ENCODE results near the gene PLSCR5. TPM values are rescaled to one million over a fixed set of nuclear protein-coding genes. Genes with fewer than 3 reads are reported as not detected.

Gene PLSCR5
- total RNA-seq, 1 donor from 2014 or later, result not detected

DNA sequence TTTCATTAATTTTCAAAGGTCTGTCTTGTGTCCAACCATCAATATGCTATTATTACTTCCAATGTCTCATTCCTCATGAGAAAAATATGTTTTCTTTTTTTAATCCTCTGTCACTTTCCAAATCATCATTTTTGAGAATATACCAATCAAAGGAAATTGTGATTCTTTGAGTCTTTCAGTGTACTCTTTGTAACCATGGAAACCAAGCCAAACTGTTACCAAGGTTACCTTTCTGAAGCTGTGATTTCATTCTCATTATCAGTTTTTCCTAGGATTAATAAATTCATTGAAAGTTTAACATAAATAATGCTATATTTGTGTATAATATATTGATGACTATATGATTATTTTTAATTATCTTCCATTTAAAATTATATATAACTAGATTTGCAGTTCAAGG lies 16.6 kb upstream of the PLSCR5 start:
- Mint-ChIP-seq H3K27me3 (peaks cover 15% of the 10 kb centered on the region), H3K9me3 (no peaks in the 10 kb centered on the region), H3K27ac (no peak overlapping the region), H3K4me3 (no peak overlapping the region), H3K4me1 (peaks cover 1% of the 10 kb centered on the region), H3K36me3 (ENCODE audit: low read depth) (no peaks in the 10 kb centered on the region)
- DNase-seq, result no peak
- intact Hi-C loops (cut with micrococcal nuclease), result no loop called here

DNA sequence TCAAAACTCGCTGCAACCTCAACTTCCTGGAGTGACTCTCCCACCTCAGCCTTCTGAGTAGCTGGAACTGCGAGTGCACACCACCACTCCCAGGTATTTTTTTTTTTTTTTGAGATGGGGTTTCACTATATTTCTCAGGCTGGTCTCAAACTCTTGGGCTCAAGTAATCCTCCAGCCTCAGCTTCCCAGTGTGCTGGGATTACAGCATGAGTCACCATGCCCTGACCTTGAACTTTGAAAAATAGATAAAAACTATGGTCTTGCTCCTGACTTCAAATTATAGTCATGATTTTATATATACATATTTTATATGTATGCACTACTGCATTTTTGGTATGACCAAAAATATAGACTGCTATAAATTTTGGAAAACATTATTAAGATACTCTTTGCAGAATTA lies 6.9 kb upstream of the PLSCR5 start:
- H3K9me3 Mint-ChIP-seq, result no peaks in the 10 kb centered on the region
- peaks cover 2% of the 10 kb centered on the region for H3K27me3 Mint-ChIP-seq
- no peaks in the 10 kb centered on the region for H3K4me1 Mint-ChIP-seq
- no peak overlapping the region for H3K27ac Mint-ChIP-seq
- no peak for DNase-seq
- no peak overlapping the region for H3K4me3 Mint-ChIP-seq
- intact Hi-C loops (cut with micrococcal nuclease), result no loop called here
- H3K36me3 Mint-ChIP-seq (ENCODE audit: low read depth), result no peaks in the 10 kb centered on the region

DNA sequence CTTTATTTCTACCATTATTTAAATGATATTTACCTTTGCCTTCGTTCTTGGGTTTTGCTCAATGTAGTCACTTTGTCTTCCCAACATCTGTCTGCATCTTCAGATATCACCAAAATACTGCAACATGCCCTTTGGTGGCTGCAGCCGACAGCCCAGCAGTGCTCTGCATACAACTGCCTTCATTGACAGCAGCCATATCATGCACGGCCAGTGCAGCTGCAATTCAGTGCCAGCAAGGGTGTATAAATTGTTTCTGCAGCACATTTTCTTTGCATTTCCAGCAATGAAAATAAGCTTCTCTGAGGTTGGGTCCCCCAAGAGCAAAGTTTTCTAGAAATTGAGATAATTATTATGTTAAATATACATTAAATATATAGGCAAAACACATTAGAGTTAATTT lies 6.0 kb upstream of the PLSCR5 start:
- Mint-ChIP-seq H3K4me3 (no peak overlapping the region), H3K4me1 (no peaks in the 10 kb centered on the region), H3K9me3 (no peaks in the 10 kb centered on the region), H3K36me3 (ENCODE audit: low read depth) (no peaks in the 10 kb centered on the region), H3K27ac (no peak overlapping the region), H3K27me3 (peaks cover 2% of the 10 kb centered on the region)
- intact Hi-C loops (cut with micrococcal nuclease), result no loop called here
- DNase-seq, result no peak

DNA sequence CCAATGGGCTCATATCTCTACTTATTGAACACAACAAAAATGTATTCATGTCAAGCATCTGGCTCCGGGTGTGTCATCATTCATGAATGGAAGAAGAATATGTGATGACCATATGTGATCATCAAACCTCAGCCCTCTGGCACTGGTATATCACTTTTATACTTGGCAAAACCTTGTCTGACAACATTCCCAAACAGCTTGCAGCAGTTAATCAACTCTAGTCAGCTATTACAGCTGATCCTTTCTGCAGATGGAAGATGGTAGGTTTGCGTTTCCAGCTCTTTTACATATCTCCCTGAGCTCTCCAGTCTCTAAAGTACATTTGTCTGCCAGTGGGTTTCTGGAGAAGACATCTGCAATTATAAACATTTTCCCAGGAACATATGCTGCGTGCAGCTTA lies 6.6 kb downstream of the PLSCR5 start:
- intact Hi-C loops (cut with micrococcal nuclease), result loop anchor here (5.0 kb wide), 1 partner anchor 381 kb away; no protein-coding TSS in a partner anchor
- DNase-seq, result no peak
- no peaks in the 10 kb centered on the region for H3K9me3 Mint-ChIP-seq
- H3K27me3 Mint-ChIP-seq, result peaks cover 23% of the 10 kb centered on the region
- H3K36me3 Mint-ChIP-seq (ENCODE audit: low read depth), result no peaks in the 10 kb centered on the region
- H3K4me1 Mint-ChIP-seq, result no peaks in the 10 kb centered on the region
- H3K27ac Mint-ChIP-seq, result no peak overlapping the region
- H3K4me3 Mint-ChIP-seq, result no peak overlapping the region

DNA sequence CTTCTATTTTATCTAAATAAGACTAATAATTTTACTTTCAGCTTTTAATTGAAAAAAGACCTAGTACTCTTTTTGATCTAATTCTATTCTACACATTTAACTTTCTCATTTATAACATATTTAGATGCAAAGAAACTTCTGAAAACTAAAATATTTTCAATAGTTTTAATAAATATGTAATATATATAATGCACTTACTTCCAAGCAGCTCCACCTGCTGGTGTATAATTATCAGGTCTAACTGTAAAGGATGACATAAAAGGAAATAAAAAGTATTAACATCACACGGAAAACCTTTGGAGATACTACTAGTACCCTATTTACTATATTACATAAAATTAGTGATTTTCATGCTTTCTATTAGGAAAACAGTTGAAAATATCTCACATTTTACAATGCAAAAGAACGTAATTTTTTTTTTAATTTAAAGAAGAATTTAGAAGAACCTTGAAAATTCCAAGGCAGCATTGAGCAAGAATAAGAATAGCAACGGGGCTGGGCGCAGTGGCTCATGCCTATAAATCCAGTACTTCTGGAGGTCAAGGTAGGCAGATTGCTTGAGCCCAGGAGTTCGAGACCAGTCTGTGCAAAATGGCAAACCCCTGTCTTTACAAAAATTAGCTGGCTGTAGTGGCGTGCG lies 10.2 kb downstream of the PLSCR5 start:
- peaks cover 25% of the 10 kb centered on the region for H3K27me3 Mint-ChIP-seq
- H3K9me3 Mint-ChIP-seq, result no peaks in the 10 kb centered on the region
- DNase-seq, result no peak
- no peak overlapping the region for H3K27ac Mint-ChIP-seq
- no peaks in the 10 kb centered on the region for H3K4me1 Mint-ChIP-seq
- intact Hi-C loops (cut with micrococcal nuclease), result loop anchor here (5.0 kb wide), 1 partner anchor 378 kb away; no protein-coding TSS in a partner anchor
- H3K4me3 Mint-ChIP-seq, result no peak overlapping the region
- H3K36me3 Mint-ChIP-seq (ENCODE audit: low read depth), result no peaks in the 10 kb centered on the region

DNA sequence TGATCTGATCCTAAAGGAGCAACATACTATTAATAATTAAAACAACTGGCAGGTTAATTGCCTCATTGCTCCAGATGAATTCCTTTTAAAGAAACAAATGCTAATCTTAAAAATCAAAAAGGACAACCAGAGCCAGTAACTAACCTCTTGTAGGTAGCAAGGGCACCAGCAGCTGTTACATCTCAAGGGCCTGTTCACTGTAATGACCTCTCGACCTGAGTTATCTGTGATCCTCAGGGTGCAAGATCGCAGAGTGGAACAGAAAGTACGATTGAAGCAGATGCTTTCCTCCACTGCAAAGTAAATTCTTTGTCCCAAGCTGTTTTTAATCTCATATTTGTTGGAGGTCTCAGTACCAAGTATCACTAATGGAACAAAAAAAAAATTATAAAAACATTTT lies 11.4 kb downstream of the PLSCR5 start:
- no peak for DNase-seq
- Mint-ChIP-seq H3K36me3 (ENCODE audit: low read depth) (no peaks in the 10 kb centered on the region), H3K4me3 (no peak overlapping the region), H3K27me3 (peaks cover 26% of the 10 kb centered on the region), H3K9me3 (no peaks in the 10 kb centered on the region), H3K4me1 (no peaks in the 10 kb centered on the region), H3K27ac (no peak overlapping the region)
- intact Hi-C loops (cut with micrococcal nuclease), result no loop called here

DNA sequence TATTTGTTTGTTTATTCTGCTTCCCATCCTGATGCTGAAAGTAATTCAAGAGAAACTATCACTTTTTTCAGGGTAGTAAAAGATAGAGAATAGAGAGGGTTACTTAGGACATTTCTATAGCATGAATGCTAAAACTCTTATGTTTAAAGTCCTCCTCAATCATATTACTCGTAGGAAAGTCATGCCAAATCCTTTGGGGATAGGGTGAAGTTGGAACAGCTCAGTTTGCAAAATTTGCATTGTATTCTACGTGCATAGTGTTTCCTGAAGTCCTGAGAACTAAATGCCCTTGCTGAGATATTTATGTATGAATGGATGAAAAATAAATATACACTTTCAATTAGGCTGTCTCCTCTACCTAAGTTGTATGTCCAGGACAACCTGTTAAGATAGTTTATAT lies 14.6 kb downstream of the PLSCR5 start:
- Mint-ChIP-seq H3K4me1 (no peaks in the 10 kb centered on the region), H3K27ac (no peak overlapping the region), H3K27me3 (peaks cover 30% of the 10 kb centered on the region), H3K36me3 (ENCODE audit: low read depth) (no peaks in the 10 kb centered on the region), H3K4me3 (no peak overlapping the region), H3K9me3 (no peaks in the 10 kb centered on the region)
- intact Hi-C loops (cut with micrococcal nuclease), result loop anchor here (1.0 kb wide), 1 partner anchor 51 kb away; no protein-coding TSS in a partner anchor
- no peak for DNase-seq

DNA sequence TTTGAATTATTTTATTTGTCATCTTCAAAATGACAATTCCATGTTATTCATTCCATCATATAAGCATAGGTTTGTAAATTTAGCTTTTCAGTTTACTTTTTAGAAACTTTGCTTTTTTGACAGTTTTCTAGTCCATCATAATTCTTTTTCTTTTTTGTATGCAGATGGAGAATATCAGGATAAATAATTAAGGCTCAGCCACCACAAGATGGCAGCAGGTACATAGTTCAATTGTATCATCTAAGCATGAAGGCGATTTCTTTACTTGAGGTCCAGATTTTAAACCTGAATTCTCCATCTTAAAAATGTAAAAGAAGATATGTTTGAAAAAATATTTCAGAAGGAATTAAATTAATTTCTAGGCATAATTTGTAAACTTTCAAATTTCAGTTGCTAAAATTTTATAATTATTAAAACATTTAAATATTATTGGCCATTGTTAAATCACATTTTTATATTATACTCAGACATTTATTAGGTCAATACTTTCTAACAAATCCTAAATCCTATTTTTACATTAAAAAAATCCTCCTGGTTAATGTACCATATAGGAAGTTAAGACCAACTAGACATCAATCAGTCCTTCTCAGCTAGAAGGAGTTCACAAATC lies 15.1 kb downstream of the PLSCR5 start:
- H3K4me1 Mint-ChIP-seq, result no peaks in the 10 kb centered on the region
- no peaks in the 10 kb centered on the region for H3K9me3 Mint-ChIP-seq
- intact Hi-C loops (cut with micrococcal nuclease), result loop anchor here (1.0 kb wide), 1 partner anchor 51 kb away; no protein-coding TSS in a partner anchor
- DNase-seq, result no peak
- H3K27ac Mint-ChIP-seq, result no peak overlapping the region
- H3K4me3 Mint-ChIP-seq, result no peak overlapping the region
- H3K27me3 Mint-ChIP-seq, result peaks cover 30% of the 10 kb centered on the region
- H3K36me3 Mint-ChIP-seq (ENCODE audit: low read depth), result no peaks in the 10 kb centered on the region

DNA sequence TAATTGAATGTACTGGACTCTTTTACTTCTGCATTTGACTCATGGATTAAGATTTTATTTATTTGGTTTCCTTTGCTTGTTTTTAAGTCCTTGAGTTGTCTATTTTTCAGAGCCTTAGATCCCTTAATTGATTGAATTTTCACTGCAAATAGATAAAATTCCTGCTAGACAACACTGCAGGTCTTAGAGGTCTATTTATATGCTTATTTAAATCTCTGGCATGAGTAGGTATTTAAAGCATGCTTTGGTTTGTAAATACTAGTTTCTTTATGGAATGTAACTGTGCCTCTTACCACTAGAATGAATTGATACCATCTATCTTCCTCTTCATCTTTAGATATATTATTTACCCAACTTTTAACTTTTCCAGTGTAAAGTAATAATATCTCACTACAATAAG lies 20.0 kb downstream of the PLSCR5 start:
- intact Hi-C loops (cut with micrococcal nuclease), result no loop called here
- no peak overlapping the region for H3K27ac Mint-ChIP-seq

DNA sequence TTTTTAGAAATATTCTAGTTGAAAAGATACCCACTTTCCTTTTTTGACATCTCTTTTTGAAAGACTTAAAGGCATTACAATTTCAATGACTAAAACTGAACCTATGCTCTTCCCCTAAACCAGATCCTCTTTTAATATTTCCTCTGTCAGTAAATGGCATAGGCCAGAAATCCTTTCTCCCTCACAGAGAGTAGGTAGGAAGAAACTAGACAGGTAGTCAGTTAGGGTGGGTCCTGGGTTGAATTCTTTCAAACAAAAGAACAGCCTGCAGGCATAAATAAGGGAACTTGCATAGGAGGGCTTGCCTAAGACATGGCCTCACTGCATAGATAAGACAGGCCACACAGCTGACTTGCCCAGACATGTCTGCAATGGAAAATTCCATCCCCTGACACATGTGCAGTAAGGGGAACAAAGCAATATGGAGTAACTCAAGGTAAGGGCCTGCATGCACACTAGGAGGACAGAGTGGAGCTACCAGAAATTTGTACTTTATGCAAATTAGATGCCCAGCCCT lies 23.1 kb downstream of the PLSCR5 start:
- DNase-seq, result no peak
- Mint-ChIP-seq H3K27me3 (peaks cover 19% of the 10 kb centered on the region), H3K4me3 (no peak overlapping the region), H3K4me1 (no peaks in the 10 kb centered on the region), H3K36me3 (ENCODE audit: low read depth) (peaks cover 3% of the 10 kb centered on the region), H3K9me3 (no peaks in the 10 kb centered on the region), H3K27ac (no peak overlapping the region)
- intact Hi-C loops (cut with micrococcal nuclease), result no loop called here

More for the DNA sequence above, 20.0 kb downstream of the PLSCR5 start:
- no peaks in the 10 kb centered on the region for H3K9me3 Mint-ChIP-seq
- H3K4me3 Mint-ChIP-seq, result no peak overlapping the region
- no peaks in the 10 kb centered on the region for H3K4me1 Mint-ChIP-seq
- H3K27me3 Mint-ChIP-seq, result peaks cover 32% of the 10 kb centered on the region
- peaks cover 3% of the 10 kb centered on the region for H3K36me3 Mint-ChIP-seq (ENCODE audit: low read depth)
- no peak for DNase-seq

DNA sequence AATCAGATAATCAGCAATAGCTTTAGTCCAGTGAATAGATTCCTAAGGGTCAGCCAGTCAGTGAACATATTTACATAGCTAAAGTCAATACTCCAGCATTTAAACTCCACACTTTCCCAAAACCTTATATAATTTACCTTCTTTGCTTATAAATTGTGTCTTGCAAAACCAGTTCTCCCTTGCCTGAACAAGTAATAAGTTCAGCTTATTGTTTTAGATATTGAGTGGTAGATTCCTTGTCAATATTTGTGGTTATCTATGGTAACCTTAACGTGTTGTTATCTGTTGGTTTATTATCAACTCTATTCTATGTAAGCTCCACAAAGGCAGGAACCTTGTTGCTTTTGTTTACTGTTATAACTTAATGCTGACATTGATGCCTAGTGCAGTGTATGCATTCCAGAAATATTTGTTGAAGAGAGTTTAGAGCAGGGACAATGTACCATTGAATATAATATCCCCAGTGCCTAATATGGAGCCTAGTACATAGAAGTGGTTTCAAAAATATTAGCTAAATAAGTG lies 24.0 kb downstream of the PLSCR5 start:
- H3K27me3 Mint-ChIP-seq, result peaks cover 14% of the 10 kb centered on the region
- no peak overlapping the region for H3K27ac Mint-ChIP-seq
- H3K4me1 Mint-ChIP-seq, result no peaks in the 10 kb centered on the region
- no peak for DNase-seq
- H3K9me3 Mint-ChIP-seq, result no peaks in the 10 kb centered on the region
- H3K36me3 Mint-ChIP-seq (ENCODE audit: low read depth), result peaks cover 3% of the 10 kb centered on the region
- intact Hi-C loops (cut with micrococcal nuclease), result no loop called here
- H3K4me3 Mint-ChIP-seq, result no peak overlapping the region

DNA sequence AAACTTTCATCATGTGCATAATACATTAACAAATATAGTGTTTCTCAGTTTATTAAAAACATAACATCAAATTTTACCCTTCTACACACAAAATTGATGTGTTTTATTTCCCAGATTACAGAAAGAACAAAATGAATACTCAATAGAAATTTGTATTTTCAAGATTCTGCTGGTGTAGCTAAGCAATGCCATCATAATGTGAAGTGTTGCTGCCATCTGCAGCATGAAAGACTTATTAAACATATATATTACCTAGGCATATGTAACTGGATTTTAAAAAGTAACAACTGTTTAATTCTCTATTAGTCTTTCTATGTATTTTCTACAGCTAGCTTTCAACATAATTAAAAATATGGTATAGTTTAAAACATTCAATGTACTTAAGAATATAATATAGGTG lies 27.5 kb downstream of the PLSCR5 start:
- peaks cover 15% of the 10 kb centered on the region for H3K27me3 Mint-ChIP-seq
- H3K27ac Mint-ChIP-seq, result no peak overlapping the region
- peak; percentile 77 for DNase-seq
- no peaks in the 10 kb centered on the region for H3K9me3 Mint-ChIP-seq
- H3K36me3 Mint-ChIP-seq (ENCODE audit: low read depth), result no peaks in the 10 kb centered on the region
- intact Hi-C loops (cut with micrococcal nuclease), result loop anchor here (1.0 to 5.0 kb wide), 4 partner anchors 27 to 510 kb away; no protein-coding TSS in a partner anchor
- no peaks in the 10 kb centered on the region for H3K4me1 Mint-ChIP-seq
- no peak overlapping the region for H3K4me3 Mint-ChIP-seq

DNA sequence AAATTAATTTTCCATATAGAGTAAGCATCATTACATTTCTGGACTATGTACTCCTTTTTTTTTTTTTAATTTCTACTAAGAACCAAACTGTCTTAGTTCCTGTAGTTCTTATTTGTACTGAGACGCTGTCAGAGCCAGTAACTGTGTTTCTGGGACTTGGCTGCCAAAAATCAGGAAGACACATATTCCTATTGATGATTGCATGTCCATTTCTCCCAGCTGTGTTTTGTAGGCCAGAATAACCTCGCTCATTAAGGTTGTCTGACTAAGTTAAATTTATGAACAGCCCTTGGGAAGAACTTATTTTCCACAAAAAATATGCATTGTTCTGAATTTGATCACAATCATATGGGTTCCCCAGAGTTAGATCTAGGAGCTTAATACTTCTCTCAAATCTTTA lies 29.5 kb downstream of the PLSCR5 start:
- Mint-ChIP-seq H3K4me3 (no peak overlapping the region), H3K4me1 (no peaks in the 10 kb centered on the region), H3K36me3 (ENCODE audit: low read depth) (no peaks in the 10 kb centered on the region), H3K9me3 (no peaks in the 10 kb centered on the region), H3K27me3 (peaks cover 25% of the 10 kb centered on the region), H3K27ac (no peak overlapping the region)
- DNase-seq, result no peak
- intact Hi-C loops (cut with micrococcal nuclease), result loop anchor here (2.0 to 5.0 kb wide), 2 partner anchors 25 to 508 kb away; no protein-coding TSS in a partner anchor

DNA sequence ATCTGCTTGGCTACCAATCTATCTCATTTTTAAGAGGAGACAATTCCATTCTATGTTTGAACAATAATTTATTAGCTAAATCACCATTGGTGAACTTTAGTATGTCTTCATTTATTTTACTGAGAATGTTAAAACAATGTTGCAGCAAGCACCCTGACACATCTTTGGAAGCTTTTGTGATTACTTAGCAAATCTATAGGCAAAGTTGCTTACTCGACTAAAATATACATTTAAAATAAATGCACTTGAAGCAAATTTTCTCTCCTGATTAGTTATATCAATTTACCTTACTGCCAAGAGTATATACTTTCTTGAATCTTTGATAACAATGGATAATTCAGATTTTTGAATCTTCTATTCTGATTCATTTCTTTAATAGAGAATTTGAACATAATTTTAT lies 31.0 kb downstream of the PLSCR5 start:
- H3K4me3 Mint-ChIP-seq, result no peak overlapping the region
- no peaks in the 10 kb centered on the region for H3K4me1 Mint-ChIP-seq
- H3K9me3 Mint-ChIP-seq, result no peaks in the 10 kb centered on the region
- intact Hi-C loops (cut with micrococcal nuclease), result no loop called here
- peaks cover 26% of the 10 kb centered on the region for H3K27me3 Mint-ChIP-seq
- DNase-seq, result no peak
- no peaks in the 10 kb centered on the region for H3K36me3 Mint-ChIP-seq (ENCODE audit: low read depth)
- no peak overlapping the region for H3K27ac Mint-ChIP-seq

Data from activated CD4-positive, alpha-beta T cell treated with anti-CD3 and anti-CD28 coated beads, Interleukin-2, amount 10 ng/mL, durations not matched to agents 24 days and 14 days (primary cell).